Neutrophil (primary cell): Measurements from ENCODE around the gene ARF1.

Source experiments
- H3K27ac ChIP-seq: fragments of 200-600 bp; sonication (generic); 2 replicates; pipeline ENCODE4 v1.5.1; 2016; ENCODE audit warnings: mild to moderate bottlenecking, moderate library complexity
- H3K27me3 ChIP-seq: fragments of 200-600 bp; sonication (generic); 2 replicates; pipeline ENCODE4 v1.6.0; 2016; ENCODE audit warnings: mild to moderate bottlenecking
- H3K36me3 ChIP-seq: fragments of 200-600 bp; sonication (generic); 2 replicates; pipeline ENCODE4 v1.5.1; 2017
- H3K4me1 ChIP-seq, 2 experiments: fragments of 200-600 bp in 1 of 2; sonication (generic) in 1 of 2; 1 replicate in 1 of 2; 2 replicates in 1 of 2; pipeline versions ENCODE4 v1.5.1 to v1.6.1; 2013 to 2016; ENCODE audit warnings: low read depth in 1 of 2, low read length in 1 of 2, mild to moderate bottlenecking in 1 of 2, moderate library complexity in 1 of 2; ENCODE audit not compliant: control insufficient read depth in 1 of 2, insufficient read depth in 1 of 2
- H3K4me3 ChIP-seq, 2 experiments: fragments of 200-600 bp in 1 of 2; sonication (generic) in 1 of 2; 1 replicate in 1 of 2; 2 replicates in 1 of 2; pipeline ENCODE4 v1.5.1; 2013 to 2016; ENCODE audit warnings: low read depth in 1 of 2, low read length in 1 of 2, mild to moderate bottlenecking in 1 of 2, moderate library complexity in 1 of 2
- H3K9me3 ChIP-seq: fragments of 200-600 bp; sonication (generic); 2 replicates; pipeline ENCODE4 v1.5.1; 2016
- TF ChIP-seq, protein P1 (sequence below): fragments of 200-600 bp; sonication (generic); IDR thresholded peaks from 2 replicates; pipeline ENCODE4 v1.5.1; 2016; ENCODE audit warnings: antibody characterized with exemption

The ARF1 gene

DNA sequence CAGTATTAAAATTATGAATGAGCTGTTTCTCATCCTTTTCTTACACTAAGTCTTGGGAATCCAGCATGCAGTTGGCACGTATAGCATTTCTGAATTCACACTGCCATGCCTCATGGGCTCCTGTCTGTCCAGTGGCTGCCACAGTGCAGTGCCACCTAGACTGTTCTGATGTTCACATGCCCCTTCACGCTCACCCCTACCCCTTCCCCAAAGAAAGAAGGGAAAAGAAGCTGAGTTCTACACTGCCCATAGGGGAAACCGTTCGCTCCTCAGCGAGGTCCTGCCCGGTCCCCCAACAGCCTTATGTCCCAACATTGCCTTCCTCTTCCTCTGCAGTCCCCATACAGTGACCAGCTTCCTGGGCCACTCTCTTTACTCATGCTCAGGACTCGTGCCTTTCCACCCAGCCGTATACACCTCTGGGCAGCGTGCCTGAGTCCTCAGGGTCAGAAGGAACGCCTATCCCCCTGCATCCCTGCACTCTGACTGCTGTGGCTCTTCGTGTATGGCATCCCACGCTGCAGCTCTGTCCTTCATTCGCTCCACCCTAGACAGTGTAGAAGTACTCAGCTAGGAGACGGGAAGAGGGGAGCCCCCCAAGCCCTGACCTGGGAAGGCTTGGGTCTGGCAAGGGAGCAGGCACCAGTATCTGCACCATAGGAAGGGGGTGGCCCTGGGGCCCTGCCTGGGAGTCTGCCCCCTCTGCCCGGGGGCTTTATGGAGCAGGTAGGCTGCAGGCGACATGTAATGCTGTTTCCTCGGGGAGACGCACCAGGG, 24.1 kb upstream of the ARF1 start:
- no peaks in the 10 kb centered on the region for H3K36me3 ChIP-seq
- TF ChIP-seq, protein P1, sequence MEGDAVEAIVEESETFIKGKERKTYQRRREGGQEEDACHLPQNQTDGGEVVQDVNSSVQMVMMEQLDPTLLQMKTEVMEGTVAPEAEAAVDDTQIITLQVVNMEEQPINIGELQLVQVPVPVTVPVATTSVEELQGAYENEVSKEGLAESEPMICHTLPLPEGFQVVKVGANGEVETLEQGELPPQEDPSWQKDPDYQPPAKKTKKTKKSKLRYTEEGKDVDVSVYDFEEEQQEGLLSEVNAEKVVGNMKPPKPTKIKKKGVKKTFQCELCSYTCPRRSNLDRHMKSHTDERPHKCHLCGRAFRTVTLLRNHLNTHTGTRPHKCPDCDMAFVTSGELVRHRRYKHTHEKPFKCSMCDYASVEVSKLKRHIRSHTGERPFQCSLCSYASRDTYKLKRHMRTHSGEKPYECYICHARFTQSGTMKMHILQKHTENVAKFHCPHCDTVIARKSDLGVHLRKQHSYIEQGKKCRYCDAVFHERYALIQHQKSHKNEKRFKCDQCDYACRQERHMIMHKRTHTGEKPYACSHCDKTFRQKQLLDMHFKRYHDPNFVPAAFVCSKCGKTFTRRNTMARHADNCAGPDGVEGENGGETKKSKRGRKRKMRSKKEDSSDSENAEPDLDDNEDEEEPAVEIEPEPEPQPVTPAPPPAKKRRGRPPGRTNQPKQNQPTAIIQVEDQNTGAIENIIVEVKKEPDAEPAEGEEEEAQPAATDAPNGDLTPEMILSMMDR = no peak
- no peaks in the 10 kb centered on the region for H3K9me3 ChIP-seq
- H3K27ac ChIP-seq = no peak overlapping the region
- H3K27me3 ChIP-seq = peaks cover 96% of the 10 kb centered on the region
- H3K4me1 ChIP-seq = peaks cover 14 to 23% of the 10 kb centered on the region in 2 experiments
- H3K4me3 ChIP-seq = peak overlapping the region; percentile 49 to 59

DNA sequence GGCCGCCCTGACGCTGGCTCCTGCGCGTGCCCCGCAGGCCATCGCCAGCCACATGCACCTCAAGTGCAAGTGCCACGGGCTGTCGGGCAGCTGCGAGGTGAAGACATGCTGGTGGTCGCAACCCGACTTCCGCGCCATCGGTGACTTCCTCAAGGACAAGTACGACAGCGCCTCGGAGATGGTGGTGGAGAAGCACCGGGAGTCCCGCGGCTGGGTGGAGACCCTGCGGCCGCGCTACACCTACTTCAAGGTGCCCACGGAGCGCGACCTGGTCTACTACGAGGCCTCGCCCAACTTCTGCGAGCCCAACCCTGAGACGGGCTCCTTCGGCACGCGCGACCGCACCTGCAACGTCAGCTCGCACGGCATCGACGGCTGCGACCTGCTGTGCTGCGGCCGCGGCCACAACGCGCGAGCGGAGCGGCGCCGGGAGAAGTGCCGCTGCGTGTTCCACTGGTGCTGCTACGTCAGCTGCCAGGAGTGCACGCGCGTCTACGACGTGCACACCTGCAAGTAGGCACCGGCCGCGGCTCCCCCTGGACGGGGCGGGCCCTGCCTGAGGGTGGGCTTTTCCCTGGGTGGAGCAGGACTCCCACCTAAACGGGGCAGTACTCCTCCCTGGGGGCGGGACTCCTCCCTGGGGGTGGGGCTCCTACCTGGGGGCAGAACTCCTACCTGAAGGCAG, 23.4 kb upstream of the ARF1 start:
- peaks cover 90% of the 10 kb centered on the region for H3K27me3 ChIP-seq
- peaks cover 14 to 23% of the 10 kb centered on the region in 2 experiments for H3K4me1 ChIP-seq
- TF ChIP-seq, protein P1 = no peak
- H3K36me3 ChIP-seq = no peaks in the 10 kb centered on the region
- no peaks in the 10 kb centered on the region for H3K9me3 ChIP-seq
- peak overlapping the region; percentile 13 for H3K27ac ChIP-seq
- peak overlapping the region; percentile 49 to 59 for H3K4me3 ChIP-seq

DNA sequence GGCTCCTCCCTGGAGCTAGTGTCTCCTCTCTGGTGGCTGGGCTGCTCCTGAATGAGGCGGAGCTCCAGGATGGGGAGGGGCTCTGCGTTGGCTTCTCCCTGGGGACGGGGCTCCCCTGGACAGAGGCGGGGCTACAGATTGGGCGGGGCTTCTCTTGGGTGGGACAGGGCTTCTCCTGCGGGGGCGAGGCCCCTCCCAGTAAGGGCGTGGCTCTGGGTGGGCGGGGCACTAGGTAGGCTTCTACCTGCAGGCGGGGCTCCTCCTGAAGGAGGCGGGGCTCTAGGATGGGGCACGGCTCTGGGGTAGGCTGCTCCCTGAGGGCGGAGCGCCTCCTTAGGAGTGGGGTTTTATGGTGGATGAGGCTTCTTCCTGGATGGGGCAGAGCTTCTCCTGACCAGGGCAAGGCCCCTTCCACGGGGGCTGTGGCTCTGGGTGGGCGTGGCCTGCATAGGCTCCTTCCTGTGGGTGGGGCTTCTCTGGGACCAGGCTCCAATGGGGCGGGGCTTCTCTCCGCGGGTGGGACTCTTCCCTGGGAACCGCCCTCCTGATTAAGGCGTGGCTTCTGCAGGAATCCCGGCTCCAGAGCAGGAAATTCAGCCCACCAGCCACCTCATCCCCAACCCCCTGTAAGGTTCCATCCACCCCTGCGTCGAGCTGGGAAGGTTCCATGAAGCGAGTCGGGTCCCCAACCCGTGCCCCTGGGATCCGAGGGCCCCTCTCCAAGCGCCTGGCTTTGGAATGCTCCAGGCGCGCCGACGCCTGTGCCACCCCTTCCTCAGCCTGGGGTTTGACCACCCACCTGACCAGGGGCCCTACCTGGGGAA, 22.7 kb upstream of the ARF1 start:
- peaks cover 89% of the 10 kb centered on the region for H3K27me3 ChIP-seq
- peak overlapping the region; percentile 49 to 59 for H3K4me3 ChIP-seq
- peaks cover 14 to 23% of the 10 kb centered on the region in 2 experiments for H3K4me1 ChIP-seq

DNA sequence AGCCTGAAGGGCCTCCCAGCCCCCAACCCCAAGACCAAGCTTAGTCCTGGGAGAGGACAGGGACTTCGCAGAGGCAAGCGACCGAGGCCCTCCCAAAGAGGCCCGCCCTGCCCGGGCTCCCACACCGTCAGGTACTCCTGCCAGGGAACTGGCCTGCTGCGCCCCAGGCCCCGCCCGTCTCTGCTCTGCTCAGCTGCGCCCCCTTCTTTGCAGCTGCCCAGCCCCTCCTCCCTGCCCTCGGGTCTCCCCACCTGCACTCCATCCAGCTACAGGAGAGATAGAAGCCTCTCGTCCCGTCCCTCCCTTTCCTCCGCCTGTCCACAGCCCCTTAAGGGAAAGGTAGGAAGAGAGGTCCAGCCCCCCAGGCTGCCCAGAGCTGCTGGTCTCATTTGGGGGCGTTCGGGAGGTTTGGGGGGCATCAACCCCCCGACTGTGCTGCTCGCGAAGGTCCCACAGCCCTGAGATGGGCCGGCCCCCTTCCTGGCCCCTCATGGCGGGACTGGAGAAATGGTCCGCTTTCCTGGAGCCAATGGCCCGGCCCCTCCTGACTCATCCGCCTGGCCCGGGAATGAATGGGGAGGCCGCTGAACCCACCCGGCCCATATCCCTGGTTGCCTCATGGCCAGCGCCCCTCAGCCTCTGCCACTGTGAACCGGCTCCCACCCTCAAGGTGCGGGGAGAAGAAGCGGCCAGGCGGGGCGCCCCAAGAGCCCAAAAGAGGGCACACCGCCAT, 21.9 kb upstream of the ARF1 start:
- TF ChIP-seq, protein P1 = no peak
- Histone ChIP-seq H3K4me3 (peak overlapping the region; percentile 49 to 59), H3K27me3 (peaks cover 91% of the 10 kb centered on the region), H3K9me3 (no peaks in the 10 kb centered on the region), H3K36me3 (no peaks in the 10 kb centered on the region), H3K4me1 (peaks cover 14 to 23% of the 10 kb centered on the region in 2 experiments), H3K27ac (no peak overlapping the region)

More for the DNA sequence above, 22.7 kb upstream of the ARF1 start:
- TF ChIP-seq, protein P1 = no peak
- Histone ChIP-seq H3K36me3 (no peaks in the 10 kb centered on the region), H3K9me3 (no peaks in the 10 kb centered on the region), H3K27ac (no peak overlapping the region)
